SU-DHL-6 (cell line): ENCODE data around the gene SHISA4.

Source experiments
- H2AFZ ChIP-seq: fragments of 200-600 bp; sonication (generic); 2 replicates; pipeline ENCODE4 v1.6.1; 2014; ENCODE audit warnings: low read depth, mild to moderate bottlenecking, moderate library complexity, mixed read lengths, antibody characterized with exemption, low read length; ENCODE audit not compliant: severe bottlenecking
- H3F3A ChIP-seq: fragments of 200-600 bp; shearing (Covaris generic); 2 replicates; pipeline ENCODE4 v1.6.0; 2016; ENCODE audit warnings: antibody characterized with exemption, mild to moderate bottlenecking; ENCODE audit not compliant: insufficient read depth
- H3K27ac ChIP-seq: fragments of 200-600 bp; sonication (generic); 2 replicates; pipeline ENCODE4 v1.5.1; 2016; ENCODE audit warnings: low read depth, mild to moderate bottlenecking, low read length, moderate library complexity, mixed read lengths
- H3K27me3 ChIP-seq: fragments of 200-600 bp; sonication (generic), shearing (Covaris generic); 2 replicates; pipeline ENCODE4 v1.6.0; 2014; ENCODE audit warnings: mild to moderate bottlenecking, low read length
- H3K36me3 ChIP-seq: fragments of 200-600 bp; sonication (generic); 2 replicates; pipeline ENCODE4 v1.6.1; 2014; ENCODE audit warnings: mild to moderate bottlenecking, low read length, mixed read lengths
- H3K4me2 ChIP-seq: fragments of 300-600, 200-600 bp; shearing (Covaris generic), sonication (generic); 2 replicates; pipeline ENCODE4 v1.6.0; 2014; ENCODE audit warnings: low read length, low read depth, mild to moderate bottlenecking; ENCODE audit not compliant: poor library complexity, severe bottlenecking
- H3K4me3 ChIP-seq: fragments of 200-600 bp; sonication (generic); 2 replicates; pipeline ENCODE4 v1.5.1; 2014; ENCODE audit warnings: antibody characterized with exemption, low read length, mild to moderate bottlenecking, mixed read lengths; ENCODE audit not compliant: insufficient read depth, poor library complexity, severe bottlenecking
- H3K79me2 ChIP-seq: fragments of 200-600 bp; sonication (generic); 2 replicates; pipeline ENCODE4 v1.6.1; 2014; ENCODE audit warnings: mild to moderate bottlenecking, low read length, moderate library complexity; ENCODE audit not compliant: insufficient read depth
- H3K9ac ChIP-seq: fragments of 200-600 bp; sonication (generic); 2 replicates; pipeline ENCODE4 v1.7.0; 2014; ENCODE audit warnings: mild to moderate bottlenecking, low read length
- H3K9me2 ChIP-seq: fragments of 200-600 bp; sonication (generic); replicated peaks from 2 replicates; pipeline ENCODE4 v1.6.1; 2014; ENCODE audit warnings: low read length; ENCODE audit not compliant: insufficient read depth
- H3K9me3 ChIP-seq: fragments of 200-600 bp; sonication (generic); 2 replicates; pipeline ENCODE4 v1.6.1; 2014; ENCODE audit warnings: low read length, mixed read lengths; ENCODE audit not compliant: insufficient read depth
- H4K20me1 ChIP-seq: fragments of 200-600 bp; sonication (generic); 2 replicates; pipeline ENCODE4 v1.6.1; 2014; ENCODE audit warnings: low read depth, mild to moderate bottlenecking, antibody characterized with exemption, low read length, moderate library complexity, mixed read lengths
- CTCF ChIP-seq: fragments of 200-600 bp; sonication (generic); IDR thresholded peaks from one replicate; pipeline ENCODE4 v1.5.1; 2017; ENCODE audit warnings: antibody characterized with exemption, mild to moderate bottlenecking, low read length, moderate library complexity; ENCODE audit not compliant: insufficient read depth, poor library complexity, severe bottlenecking
- EZH2phosphoT487 ChIP-seq: fragments of 200-600 bp; sonication (generic), shearing (Covaris generic); conservative IDR thresholded peaks from 2 replicates; pipeline ENCODE4 v1.6.1; 2018; ENCODE audit warnings: mild to moderate bottlenecking, antibody characterized with exemption, low read length, moderate library complexity, mixed read lengths

Gene SHISA4

GRCh38 chr1:201870397-201870796, 18.3 kb upstream of the SHISA4 start:
- TF ChIP-seq EZH2phosphoT487 (no peak), CTCF (no peak)
- Histone ChIP-seq H4K20me1 (no peaks in the 10 kb centered on the region), H2AFZ (no peak overlapping the region), H3K9me3 (no peaks in the 10 kb centered on the region), H3K9me2 (no peaks in the 10 kb centered on the region), H3F3A (no peaks in the 10 kb centered on the region; the same call in 1 of the 2 replicates), H3K9ac (no peak overlapping the region), H3K4me3 (no peak overlapping the region), H3K27ac (no peak overlapping the region), H3K4me2 (no peak overlapping the region), H3K36me3 (peaks cover 50% of the 10 kb centered on the region), H3K27me3 (no peaks in the 10 kb centered on the region), H3K79me2 (no peaks in the 10 kb centered on the region)

GRCh38 chr1:201874672-201875071, 14.0 kb upstream of the SHISA4 start:
- TF ChIP-seq CTCF (no peak), EZH2phosphoT487 (no peak)
- H3K27me3 ChIP-seq: no peaks in the 10 kb centered on the region
- H3K36me3 ChIP-seq: peaks cover 21% of the 10 kb centered on the region
- H2AFZ ChIP-seq: no peak overlapping the region
- H3K4me2 ChIP-seq: no peak overlapping the region
- no peak overlapping the region for H3K27ac ChIP-seq
- H3K9me2 ChIP-seq: no peaks in the 10 kb centered on the region
- no peaks in the 10 kb centered on the region for H3K9me3 ChIP-seq
- H3F3A ChIP-seq: peaks cover 11% of the 10 kb centered on the region; the same call in 1 of the 2 replicates
- no peaks in the 10 kb centered on the region for H3K79me2 ChIP-seq
- H3K9ac ChIP-seq: no peak overlapping the region
- H3K4me3 ChIP-seq: no peak overlapping the region
- no peaks in the 10 kb centered on the region for H4K20me1 ChIP-seq

GRCh38 chr1:201876148-201876818, 12.4 kb upstream of the SHISA4 start:
- Histone ChIP-seq H3K9me3 (no peaks in the 10 kb centered on the region), H3K4me2 (no peak overlapping the region), H3K27ac (no peak overlapping the region), H3F3A (peaks cover 11% of the 10 kb centered on the region; the same call in 1 of the 2 replicates), H3K27me3 (no peaks in the 10 kb centered on the region), H3K9ac (no peak overlapping the region), H4K20me1 (no peaks in the 10 kb centered on the region), H3K9me2 (no peaks in the 10 kb centered on the region), H3K79me2 (no peaks in the 10 kb centered on the region), H3K36me3 (peaks cover 12% of the 10 kb centered on the region; the same call in 1 of the 2 replicates), H3K4me3 (no peak overlapping the region), H2AFZ (no peak overlapping the region)
- TF ChIP-seq CTCF (peak; percentile 9), EZH2phosphoT487 (no peak)
